Right cardiac atrium (tissue), 5 donors: Measurements from ENCODE around the gene MOV10L1. TPM values are rescaled to one million over a fixed set of nuclear protein-coding genes. Genes with fewer than 3 reads are reported as not detected.
"Not testable (repeated sequence)": the region's sequence is repeated elsewhere in the genome, so short reads cannot be mapped to it uniquely, and the experiment has no call there.

ENCODE experiments used
- ATAC-seq, 2 donors: fragments of 200-7000 bp; cut with Tn5 transposase; one replicate each; pipeline versions ENCODE4 v1.8.0 to v1.9.1; 2020; ENCODE audit warnings: moderate library complexity in 2 of 2, mild to moderate bottlenecking in 1 of 2
- DNase-seq, 3 donors: peaks; one replicate each; pipeline ENCODE4 v3.0.0-alpha.2; 2020
- H3K27ac ChIP-seq: one replicate; pipeline ENCODE4 v1.5.1; 2013; ENCODE audit warnings: mild to moderate bottlenecking, low read length, control low read depth, moderate library complexity
- H3K27me3 ChIP-seq: one replicate; pipeline ENCODE4 v1.6.1; 2013; ENCODE audit not compliant: control insufficient read depth, insufficient read depth
- H3K4me1 ChIP-seq: one replicate; pipeline ENCODE4 v1.6.1; 2013; ENCODE audit warnings: low read length; ENCODE audit not compliant: control insufficient read depth, insufficient read depth
- H3K4me3 ChIP-seq: one replicate; pipeline ENCODE4 v1.5.1; 2013; ENCODE audit warnings: low read length, control low read depth
- H3K9me3 ChIP-seq: one replicate; pipeline ENCODE4 v1.6.1; 2013; ENCODE audit warnings: low read length; ENCODE audit not compliant: control insufficient read depth
- WGBS: extraction: QIAGEN DNeasy Blood & Tissue Kit; methylation state at CpG from one replicate; pipeline ENCODE4 v1.1.7; 2013; 5-methylcytosine and 5-hydroxymethylcytosine counted together
- intact Hi-C, 4 donors: fragments of 100-400 bp; cut with DNase I; formaldehyde crosslinking; loops; one replicate each; pipeline versions ENCODE4 v1.11.0 to v1.14.0; 2022 to 2023
- polyA plus RNA-seq: library from polyadenylated mRNA; stranded (reverse); fragments of 200-250 nt; gene quantifications from one replicate; pipeline ENCODE4 v1.2.3, GENCODE V29; 2013
- total RNA-seq, 4 donors: library from RNA; stranded (reverse); fragmentation: NEBNext Ultra II Directional; extraction: Animal tissue kit (Norgen Biotek cat#: 25700); gene quantifications; one replicate each; pipeline ENCODE4 v1.2.1, GENCODE V29; 2021
- donor health status: healthy with polysubstance abuse.
- donor health status: DM: no; HTN: yes; CAD: no.
- donor health status: DM: no; HTN: no; CAD: no.
- donor health status: DM: no; HTN: yes; CAD: no; lungs with severe emphysema.
- donor health status: DM: yes; HTN: yes; CAD: no.

MOV10L1 gene
- total and polyA plus RNA-seq, 5 donors, result 0.29 to 0.63 (median 0.53) TPM

GRCh38 chr22:50198624-50199017, 108.8 kb downstream of the MOV10L1 start:
- Histone ChIP-seq H3K9me3 (no peaks in the 10 kb centered on the region), H3K27ac (no peak overlapping the region), H3K4me1 (peaks cover 2% of the 10 kb centered on the region), H3K4me3 (no peak overlapping the region), H3K27me3 (no peaks in the 10 kb centered on the region)
- intact Hi-C loops, result no loop called here
- DNase-seq (peak in 2 of 3 donors; percentile 51 to 64), ATAC-seq (no peak)
- WGBS, result 88% methylated on average over 16 of the region's 16 CpGs

- Histone ChIP-seq H3K4me3 (no peak overlapping the region), H3K27me3 (no peaks in the 10 kb centered on the region), H3K4me1 (peaks cover 2% of the 10 kb centered on the region), H3K9me3 (no peaks in the 10 kb centered on the region), H3K27ac (no peak overlapping the region)
- WGBS, result 75% methylated on average over 18 of the region's 18 CpGs
- intact Hi-C loops, result no loop called here
- ATAC-seq (peak in 1 of 2 donors; percentile 3), DNase-seq (peak in 2 of 3 donors; percentile 67 to 68)
These were observed 109.5 kb downstream of the MOV10L1 start for GRCh38 chr22:50199251-50199721.

GRCh38 chr22:50199829-50200460, 110.1 kb downstream of the MOV10L1 start:
- intact Hi-C loops, result no loop called here
- Histone ChIP-seq H3K4me1 (peaks cover 2% of the 10 kb centered on the region), H3K4me3 (peak overlapping the region; percentile 92), H3K27me3 (no peaks in the 10 kb centered on the region), H3K9me3 (no peaks in the 10 kb centered on the region), H3K27ac (no peak overlapping the region)
- 8% methylated on average over 34 of the region's 34 CpGs for WGBS
- DNase-seq, result peak in 1 of 3 donors; percentile 71
- ATAC-seq, result peak; percentile 2 to 3

- intact Hi-C loops, result no loop called here
- peaks cover 2% of the 10 kb centered on the region for H3K4me1 ChIP-seq
- ATAC-seq, result peak; percentile 88 to 89
These were observed 110.8 kb downstream of the MOV10L1 start, which contains the start of gene SELENOO for GRCh38 chr22:50200461-50201190. Gene SELENOO, plus strand, starts transcription at chr22:50201011. Its CDS starts 26 bp downstream, at chr22:50201037.

GRCh38 chr22:50201191-50202129, 111.7 kb downstream of the MOV10L1 start:
- peak in 2 of 3 donors; percentile 69 to 76 for DNase-seq
- intact Hi-C loops, result no loop called here
- peaks cover 2% of the 10 kb centered on the region for H3K4me1 ChIP-seq

More at GRCh38 chr22:50200461-50201190, 110.8 kb downstream of the MOV10L1 start, which contains the start of gene SELENOO:
- WGBS, result under 1% methylated on average over 100 of the region's 105 CpGs
- DNase-seq, result peak; percentile 93 to 97 (median 97)
- Histone ChIP-seq H3K4me3 (peak within 1 kb of the TSS; percentile 92), H3K27ac (peak within 1 kb of the TSS; percentile 76), H3K27me3 (no peaks in the 10 kb centered on the region), H3K9me3 (no peaks in the 10 kb centered on the region)

GRCh38 chr22:50202130-50202666, 112.4 kb downstream of the MOV10L1 start:
- 67% methylated on average over 13 of the region's 13 CpGs for WGBS
- ATAC-seq (no peak), DNase-seq (peak in 2 of 3 donors; percentile 40 to 50)
- intact Hi-C loops, result no loop called here
- no peaks in the 10 kb centered on the region for H3K27me3 ChIP-seq
- H3K4me3 ChIP-seq, result peak overlapping the region; percentile 92
- H3K9me3 ChIP-seq, result no peaks in the 10 kb centered on the region
- no peak overlapping the region for H3K27ac ChIP-seq
- H3K4me1 ChIP-seq, result peaks cover 2% of the 10 kb centered on the region

More at GRCh38 chr22:50201191-50202129, 111.7 kb downstream of the MOV10L1 start:
- peak overlapping the region; percentile 92 for H3K4me3 ChIP-seq
- no peaks in the 10 kb centered on the region for H3K9me3 ChIP-seq
- peak overlapping the region; percentile 76 for H3K27ac ChIP-seq
- 2% methylated on average over 115 of the region's 115 CpGs for WGBS
- H3K27me3 ChIP-seq, result no peaks in the 10 kb centered on the region
- peak; percentile 3 to 6 for ATAC-seq

GRCh38 chr22:50203288-50203687, 113.5 kb downstream of the MOV10L1 start:
- intact Hi-C loops, result no loop called here

GRCh38 chr22:50204571-50204970, 114.8 kb downstream of the MOV10L1 start:
- intact Hi-C loops, result no loop called here
- whole genome bisulfite sequencing, result 90% methylated on average over 7 of the region's 7 CpGs
- H3K4me3 ChIP-seq, result no peak overlapping the region
- no peak for DNase-seq
- no peak overlapping the region for H3K27ac ChIP-seq
- no peak for ATAC-seq
- no peaks in the 10 kb centered on the region for H3K27me3 ChIP-seq
- no peaks in the 10 kb centered on the region for H3K9me3 ChIP-seq
- H3K4me1 ChIP-seq, result peaks cover 2% of the 10 kb centered on the region

More at GRCh38 chr22:50203288-50203687, 113.5 kb downstream of the MOV10L1 start:
- Histone ChIP-seq H3K27ac (no peak overlapping the region), H3K4me1 (peaks cover 2% of the 10 kb centered on the region), H3K9me3 (no peaks in the 10 kb centered on the region), H3K27me3 (no peaks in the 10 kb centered on the region), H3K4me3 (no peak overlapping the region)
- ATAC-seq (no peak), DNase-seq (no peak)
- 100% methylated on average over 1 of the region's 1 CpG for WGBS

- not testable (repeated sequence) for H3K27me3 ChIP-seq, H3K4me3 ChIP-seq, H3K4me1 ChIP-seq, ATAC-seq, H3K9me3 ChIP-seq, H3K27ac ChIP-seq
- WGBS, result 86% methylated on average over 9 of the region's 9 CpGs
- peak in 1 of 3 donors; percentile 6 for DNase-seq
- intact Hi-C loops, result loop anchor here in 2 of 4 donors (5.0 kb wide), 1 partner anchor 58 kb away; no protein-coding TSS in a partner anchor
These were observed 115.2 kb downstream of the MOV10L1 start for GRCh38 chr22:50204998-50205397.
